D721Med (cell line): ENCODE measurements around the gene CTDP1.

Experiments
- DNase-seq: peaks from one replicate; pipeline ENCODE4 v3.0.0; 2011; ENCODE audit warnings: low spot score; ENCODE audit not compliant: insufficient read length
- FAIRE-seq: peaks from 2 replicates; lab custom pipeline; 2011; peaks lifted over from hg19 to GRCh38; lab: Jason Lieb, UNC
- TF ChIP-seq, protein P1 (sequence below): IDR thresholded peaks from 2 replicates; pipeline ENCODE4 v1.5.1; 2012; ENCODE audit warnings: mild to moderate bottlenecking, control low read depth; ENCODE audit not compliant: insufficient read depth; ENCODE audit errors: missing control alignments

Gene CTDP1

DNA sequence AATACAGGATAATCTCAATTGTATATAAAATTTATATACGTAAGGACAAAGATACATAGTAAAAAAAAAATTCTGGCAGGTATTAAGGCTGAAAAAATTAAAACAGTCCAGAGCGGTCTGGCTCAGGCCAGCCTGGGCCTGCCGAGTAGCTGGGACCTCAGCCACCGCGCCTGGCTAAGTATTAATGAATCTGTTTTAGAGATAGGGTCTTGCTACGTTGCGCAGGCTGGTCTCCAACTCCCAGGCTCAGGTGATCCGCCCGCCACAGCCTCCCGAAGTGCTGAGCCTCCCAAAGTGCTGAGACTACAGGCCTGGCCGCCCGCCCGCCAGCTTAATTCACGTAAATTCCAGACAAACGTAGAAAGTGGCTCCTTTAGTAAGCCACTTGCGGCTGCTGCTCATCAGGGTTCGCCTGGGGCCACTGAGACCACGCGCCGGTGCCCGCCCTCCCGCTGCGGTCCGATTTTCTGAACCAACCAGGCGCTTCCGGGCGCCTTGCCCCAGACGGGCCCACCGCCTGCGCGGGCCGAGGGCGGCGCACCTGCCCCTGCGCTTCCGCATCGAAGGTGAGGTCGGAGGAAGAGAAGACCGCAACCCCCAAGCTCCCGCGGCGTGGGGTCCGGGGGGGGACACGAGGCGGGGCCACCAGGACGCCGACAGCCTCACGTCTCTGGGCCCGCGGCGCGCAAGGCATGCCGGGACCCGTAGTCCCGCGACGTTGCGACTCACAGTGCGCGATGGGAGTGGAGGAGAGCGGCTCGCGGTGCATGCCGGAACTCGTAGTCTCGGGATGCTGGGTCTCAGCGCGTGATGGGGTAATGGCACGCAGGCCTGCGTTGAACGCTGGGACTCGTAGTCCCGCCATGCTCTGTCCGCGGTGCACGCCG is 695 bp upstream of the CTDP1 start:
- DNase-seq (peak; percentile 100), FAIRE-seq (peak; percentile 99)
- TF ChIP-seq, protein P1, sequence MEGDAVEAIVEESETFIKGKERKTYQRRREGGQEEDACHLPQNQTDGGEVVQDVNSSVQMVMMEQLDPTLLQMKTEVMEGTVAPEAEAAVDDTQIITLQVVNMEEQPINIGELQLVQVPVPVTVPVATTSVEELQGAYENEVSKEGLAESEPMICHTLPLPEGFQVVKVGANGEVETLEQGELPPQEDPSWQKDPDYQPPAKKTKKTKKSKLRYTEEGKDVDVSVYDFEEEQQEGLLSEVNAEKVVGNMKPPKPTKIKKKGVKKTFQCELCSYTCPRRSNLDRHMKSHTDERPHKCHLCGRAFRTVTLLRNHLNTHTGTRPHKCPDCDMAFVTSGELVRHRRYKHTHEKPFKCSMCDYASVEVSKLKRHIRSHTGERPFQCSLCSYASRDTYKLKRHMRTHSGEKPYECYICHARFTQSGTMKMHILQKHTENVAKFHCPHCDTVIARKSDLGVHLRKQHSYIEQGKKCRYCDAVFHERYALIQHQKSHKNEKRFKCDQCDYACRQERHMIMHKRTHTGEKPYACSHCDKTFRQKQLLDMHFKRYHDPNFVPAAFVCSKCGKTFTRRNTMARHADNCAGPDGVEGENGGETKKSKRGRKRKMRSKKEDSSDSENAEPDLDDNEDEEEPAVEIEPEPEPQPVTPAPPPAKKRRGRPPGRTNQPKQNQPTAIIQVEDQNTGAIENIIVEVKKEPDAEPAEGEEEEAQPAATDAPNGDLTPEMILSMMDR = no peak

DNA sequence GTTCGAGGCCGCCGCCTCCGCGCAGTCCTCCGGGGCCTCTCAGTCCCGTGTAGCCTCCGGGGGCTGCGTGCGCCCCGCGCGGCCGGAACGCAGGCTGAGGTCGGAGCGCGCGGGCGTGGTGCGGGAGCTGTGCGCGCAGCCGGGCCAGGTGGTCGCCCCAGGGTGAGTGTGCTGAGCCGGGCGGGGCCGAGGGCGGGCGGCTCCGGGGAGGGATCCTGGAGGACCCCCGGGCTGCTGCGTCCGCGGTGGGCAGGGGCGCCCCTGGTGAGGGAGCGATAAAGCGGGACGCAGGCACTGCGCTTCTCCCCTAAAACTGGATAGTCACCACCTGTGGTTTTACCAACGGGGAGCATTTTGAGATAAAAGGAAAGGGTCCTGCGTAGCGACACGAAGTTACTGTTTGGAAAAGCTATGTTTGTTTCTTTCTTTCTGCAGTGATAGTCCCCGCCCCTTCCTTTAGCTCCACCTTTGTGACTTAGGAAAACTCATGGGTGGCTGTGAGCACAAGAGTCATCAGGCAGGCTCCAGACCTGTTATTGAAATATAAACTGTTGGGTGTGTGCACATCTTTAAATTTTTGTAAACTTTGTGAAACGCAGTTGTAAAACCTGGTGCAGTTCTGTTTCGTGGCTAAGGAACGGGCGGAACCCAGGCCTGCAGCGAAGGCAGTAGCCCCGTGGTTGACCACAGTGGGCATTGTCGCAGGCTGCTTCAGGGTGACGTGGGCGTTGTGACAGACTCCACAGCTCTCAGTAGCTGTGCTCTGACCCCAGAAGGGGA is 687 bp downstream of the CTDP1 start:
- FAIRE-seq (peak; percentile 88), DNase-seq (peak; percentile 74)
- TF ChIP-seq, protein P1 = no peak

DNA sequence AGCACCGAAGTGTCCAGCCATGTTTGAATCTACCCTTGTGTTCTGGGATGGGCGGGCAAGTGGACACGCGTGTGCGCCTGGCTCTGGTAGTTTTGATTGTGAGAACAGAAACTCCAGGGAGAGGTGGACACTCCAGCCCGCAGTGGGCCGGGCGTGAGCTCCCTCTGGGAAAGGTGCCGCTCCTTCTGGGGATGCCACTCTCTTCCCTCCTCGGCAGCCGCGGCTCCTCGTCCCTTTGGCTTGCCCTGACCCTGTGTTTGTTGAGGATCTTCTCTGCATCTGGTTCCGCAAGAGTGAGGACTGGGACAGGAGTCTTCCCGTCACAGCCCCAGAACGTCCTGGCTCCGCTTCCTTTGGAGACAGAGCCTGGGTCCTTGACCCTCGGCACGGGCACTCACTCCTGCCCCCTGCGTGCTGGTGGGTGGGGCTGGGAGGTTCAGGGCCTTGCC is 1.3 kb downstream of the CTDP1 start:
- FAIRE-seq (no peak), DNase-seq (no peak)
- TF ChIP-seq, protein P1 = no peak

DNA sequence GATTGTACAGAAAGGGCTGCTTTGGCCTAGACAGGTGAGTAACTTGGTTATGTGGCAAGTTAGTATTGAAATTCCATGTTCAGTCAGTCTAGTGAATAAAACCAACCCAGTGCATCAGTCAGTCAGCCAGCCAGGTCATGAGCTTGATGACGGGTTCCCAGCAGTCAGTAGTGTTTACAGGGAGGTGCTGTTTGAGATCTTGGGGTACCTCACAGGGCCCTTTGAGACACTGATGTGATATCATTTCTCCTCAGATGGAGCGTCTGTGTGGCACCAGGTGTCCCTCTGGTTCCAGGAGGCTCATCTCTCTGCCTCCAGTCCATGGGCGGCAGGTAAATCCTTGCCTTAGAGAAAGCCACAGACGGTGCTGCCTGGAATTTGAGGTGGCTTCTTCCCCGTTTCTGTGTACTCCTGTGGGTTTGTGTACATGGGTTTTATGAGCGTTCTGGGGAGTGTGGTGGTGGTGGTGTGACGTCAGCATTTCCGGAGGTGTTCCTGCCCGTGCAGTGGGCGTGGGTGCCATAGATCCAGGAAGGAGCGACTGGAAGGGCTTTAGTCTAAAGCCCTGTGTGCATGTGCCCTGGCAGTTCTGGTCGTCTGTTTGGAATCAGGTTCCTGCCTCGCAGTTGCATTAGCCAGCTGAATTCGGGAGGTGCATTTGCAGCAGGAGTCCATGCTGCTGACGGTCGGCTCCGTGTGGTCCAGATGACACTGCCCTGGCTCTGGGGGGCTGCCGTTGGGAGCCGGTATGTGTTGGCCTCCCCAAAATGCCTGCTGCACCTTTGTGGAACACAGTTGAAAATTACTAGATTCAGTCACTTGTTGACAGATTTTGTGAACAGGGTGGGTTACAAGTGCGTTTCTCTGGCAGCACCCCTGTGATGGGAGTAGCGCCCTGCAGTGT is 2.1 kb downstream of the CTDP1 start:
- TF ChIP-seq, protein P1 = no peak
- DNase-seq (no peak), FAIRE-seq (peak; percentile 51)

DNA sequence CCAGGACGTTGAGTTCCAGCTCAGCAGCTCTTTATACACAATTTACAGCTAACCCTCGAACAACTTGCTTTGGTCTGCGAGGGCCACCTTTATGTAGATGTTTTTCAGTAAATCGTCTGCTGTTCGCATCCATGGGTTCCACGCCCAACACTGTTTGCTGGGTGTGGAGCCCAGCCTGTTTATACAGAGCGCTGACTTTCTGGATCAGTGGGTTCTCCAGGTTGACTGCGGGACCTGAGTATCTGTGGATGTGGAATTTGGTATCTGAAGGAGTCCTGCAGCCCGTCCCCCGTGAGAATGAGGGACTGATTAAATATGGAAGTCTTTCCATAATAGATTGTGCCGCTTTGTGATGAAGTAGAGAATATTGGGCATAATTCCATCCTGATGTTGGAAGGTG is 2.9 kb downstream of the CTDP1 start:
- peak; percentile 36 for DNase-seq
- no peak for FAIRE-seq
- TF ChIP-seq, protein P1 = no peak

DNA sequence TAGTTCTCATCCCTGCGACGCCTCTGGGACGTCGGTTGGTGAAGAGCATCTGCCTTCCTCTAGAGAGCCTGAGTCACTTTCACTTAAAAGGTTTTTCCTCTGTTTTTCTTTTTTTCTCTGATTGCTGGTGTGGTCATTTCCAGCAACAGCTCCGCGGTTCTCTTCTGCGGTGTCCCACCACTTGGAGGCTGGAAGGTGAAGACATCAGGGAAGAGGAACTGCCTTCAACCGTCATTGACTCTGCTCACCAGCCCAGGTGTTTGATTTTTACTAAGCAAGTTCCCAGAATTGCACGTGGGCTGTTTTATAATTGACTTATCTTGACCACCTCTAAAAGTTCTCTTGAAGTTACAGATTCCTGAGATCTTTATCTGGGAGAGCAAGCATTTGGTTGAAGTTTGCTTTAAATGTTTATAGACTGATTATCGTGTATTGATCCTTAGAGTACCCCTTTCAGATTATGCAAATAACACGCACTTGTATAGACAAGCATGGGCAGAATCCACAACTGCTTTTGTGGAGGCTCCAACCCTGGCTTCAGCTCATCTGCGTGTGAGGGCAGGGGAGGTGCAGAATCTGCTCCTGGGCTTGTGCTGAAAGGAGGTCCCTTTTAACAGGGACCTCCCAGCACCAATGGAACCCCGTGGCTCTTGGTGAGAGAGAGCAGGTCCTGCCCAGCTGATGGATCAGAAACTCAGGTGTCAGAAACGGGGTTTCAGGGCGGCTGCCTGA is 3.5 kb downstream of the CTDP1 start:
- no peak for DNase-seq

More for the DNA sequence above, 3.5 kb downstream of the CTDP1 start:
- FAIRE-seq = no peak
- TF ChIP-seq, protein P1 = no peak
